IMR-90 (cell line): ENCODE results near the gene CHST8. TPM values are rescaled to one million over a fixed set of nuclear protein-coding genes. Genes with fewer than 3 reads are reported as not detected.

Experiments used
- ATAC-seq: fragments of 200-7000 bp; cut with Tn5 transposase; 2 replicates; pipeline ENCODE4 v1.9.1; 2020; ENCODE audit warnings: low read depth, mild to moderate bottlenecking, moderate library complexity
- BruUV-seq: library from RNA; stranded (reverse); fragments of 400-500 nt; replicated peaks from 2 replicates; lab custom pipeline; 2021; lab: Mats Ljungman, UMichigan
- CTCF ChIA-PET: fragments of 300-600 bp; formaldehyde crosslinking; extraction: SDS; loops from one replicate; lab custom pipeline; 2021; ENCODE audit warnings: antibody characterized with exemption; lab: Yijun Ruan, JAX
- POLR2A ChIA-PET: fragments of 300-600 bp; sonication (Branson Sonifier 250); formaldehyde crosslinking; loops from one replicate; lab custom pipeline; 2022; ENCODE audit warnings: antibody characterized with exemption; ENCODE audit not compliant: unreplicated experiment; lab: Charles Lee
- DNase-seq: peaks from one replicate; pipeline ENCODE4 v3.0.0; 2013
- H2AFZ ChIP-seq: replicated peaks from 2 replicates; pipeline ENCODE3; 2013; ENCODE audit warnings: low read length, mild to moderate bottlenecking; ENCODE audit not compliant: poor library complexity
- H2AK5ac ChIP-seq: 2 replicates; pipeline ENCODE4 v1.6.1; 2013; ENCODE audit warnings: low read depth, low read length, inconsistent platforms
- H2AK9ac ChIP-seq: replicated peaks from 2 replicates; pipeline ENCODE3; 2013; ENCODE audit warnings: mild to moderate bottlenecking, low read depth, low read length, moderate library complexity; ENCODE audit not compliant: poor library complexity
- H2BK120ac ChIP-seq: 2 replicates; pipeline ENCODE4 v1.6.1; 2013; ENCODE audit warnings: low read depth, low read length, inconsistent platforms
- H2BK15ac ChIP-seq: 3 replicates; pipeline ENCODE4 v1.6.1; 2013; ENCODE audit warnings: low read depth, low read length, inconsistent platforms
- H2BK20ac ChIP-seq: 2 replicates; pipeline ENCODE4 v1.6.1; 2013; ENCODE audit warnings: low read depth, mild to moderate bottlenecking, inconsistent platforms, low read length, moderate library complexity
- H2BK5ac ChIP-seq: 2 replicates; pipeline ENCODE4 v1.6.1; 2013; ENCODE audit warnings: mild to moderate bottlenecking, low read depth, low read length, inconsistent platforms; ENCODE audit not compliant: poor library complexity, severe bottlenecking
- H3K14ac ChIP-seq: replicated peaks from 2 replicates; pipeline ENCODE4 v1.6.1; 2013; ENCODE audit warnings: low read depth, low read length, inconsistent platforms
- H3K18ac ChIP-seq: 2 replicates; pipeline ENCODE4 v1.6.1; 2013; ENCODE audit warnings: low read depth, low read length, control low read depth
- H3K23ac ChIP-seq: 2 replicates; pipeline ENCODE4 v1.6.1; 2013; ENCODE audit warnings: low read depth, low read length, inconsistent platforms
- H3K27ac ChIP-seq: 2 replicates; pipeline ENCODE4 v1.5.1; 2013; ENCODE audit warnings: mild to moderate bottlenecking, control low read depth, low read length; ENCODE audit not compliant: insufficient read depth
- H3K27me3 ChIP-seq: 2 replicates; pipeline ENCODE4 v1.6.1; 2013; ENCODE audit warnings: low read length; ENCODE audit not compliant: control insufficient read depth, insufficient read depth
- H3K36me3 ChIP-seq: 2 replicates; pipeline ENCODE4 v1.6.1; 2013; ENCODE audit warnings: low read length, mixed read lengths; ENCODE audit not compliant: control insufficient read depth, insufficient read depth
- H3K4ac ChIP-seq: 2 replicates; pipeline ENCODE4 v1.6.1; 2013; ENCODE audit warnings: low read depth, low read length, inconsistent platforms
- H3K4me1 ChIP-seq: 2 replicates; pipeline ENCODE4 v1.6.1; 2013; ENCODE audit warnings: low read length, mixed read lengths; ENCODE audit not compliant: control insufficient read depth, insufficient read depth
- H3K4me2 ChIP-seq: 2 replicates; pipeline ENCODE4 v1.6.1; 2013; ENCODE audit warnings: low read depth, mild to moderate bottlenecking, control low read depth, low read length, moderate library complexity
- H3K4me3 ChIP-seq: 2 replicates; pipeline ENCODE4 v1.5.1; 2013; ENCODE audit warnings: low read depth, mild to moderate bottlenecking, control low read depth, low read length, moderate library complexity; ENCODE audit not compliant: insufficient read depth
- H3K56ac ChIP-seq: 2 replicates; pipeline ENCODE4 v1.6.1; 2013; ENCODE audit warnings: low read length, inconsistent platforms; ENCODE audit not compliant: insufficient read depth; ENCODE audit errors: extremely low read depth
- H3K79me1 ChIP-seq, 2 experiments: 2 replicates each; pipeline ENCODE4 v1.6.1; 2013; ENCODE audit warnings: low read length in 2 of 2, inconsistent platforms in 1 of 2, low read depth in 1 of 2
- H3K9ac ChIP-seq: 2 replicates; pipeline ENCODE4 v1.6.1; 2013; ENCODE audit warnings: low read depth, low read length, control low read depth
- H3K9me1 ChIP-seq: 2 replicates; pipeline ENCODE4 v1.6.1; 2013; ENCODE audit warnings: low read length, inconsistent platforms; ENCODE audit not compliant: insufficient read depth
- H3K9me3 ChIP-seq: 2 replicates; pipeline ENCODE4 v1.6.1; 2013; ENCODE audit warnings: low read length; ENCODE audit not compliant: control insufficient read depth, insufficient read depth
- H4K20me1 ChIP-seq: 2 replicates; pipeline ENCODE4 v1.6.1; 2013; ENCODE audit warnings: low read length, inconsistent platforms; ENCODE audit not compliant: insufficient read depth
- H4K5ac ChIP-seq: 2 replicates; pipeline ENCODE4 v1.6.1; 2013; ENCODE audit warnings: mild to moderate bottlenecking, low read depth, low read length, control low read depth
- H4K8ac ChIP-seq, 2 experiments: 2 replicates each; pipeline ENCODE4 v1.6.1; 2013; ENCODE audit warnings: low read depth in 2 of 2, low read length in 2 of 2, control low read depth in 1 of 2, inconsistent platforms in 1 of 2
- H4K91ac ChIP-seq: 2 replicates; pipeline ENCODE4 v1.6.1; 2013; ENCODE audit warnings: low read depth, low read length, inconsistent platforms; ENCODE audit not compliant: insufficient read depth
- CEBPB ChIP-seq: IDR thresholded peaks from 2 replicates; pipeline ENCODE4 v1.6.1; 2012; ENCODE audit warnings: low read depth, low read length, improper control_type of control experiment
- FOS ChIP-seq: fragments of 150-350 bp; IDR thresholded peaks from 2 replicates; pipeline ENCODE4 v1.6.1; 2016; ENCODE audit warnings: low read depth, low read length
- POLR2A ChIP-seq: IDR thresholded peaks from 2 replicates; pipeline ENCODE4 v1.6.1; 2012; ENCODE audit warnings: mild to moderate bottlenecking, low read depth, low read length
- USF2 ChIP-seq: fragments of 150-350 bp; IDR thresholded peaks from 2 replicates; pipeline ENCODE4 v1.6.1; 2017; ENCODE audit warnings: mild to moderate bottlenecking, antibody characterized with exemption, low read length, low read depth
- WGBS, 2 experiments: methylation state at CpG; one replicate each; pipeline versions ENCODE4 v1.1.5 to v1.1.7; 2013; ENCODE audit warnings: missing lambda C conversion rate in 2 of 2; ENCODE audit not compliant: insufficient read length in 1 of 2; ENCODE audit errors: extremely low coverage in 2 of 2; 5-methylcytosine and 5-hydroxymethylcytosine counted together
- dilution Hi-C: fragments of 300-500 bp; cut with HindIII; formaldehyde crosslinking; loops from one replicate; pipeline ENCODE4 v1.14.3; 2018; ENCODE audit warnings: low sequenced_read_pairs; ENCODE audit not compliant: unreplicated experiment
- in situ Hi-C: fragments of 300-500 bp; cut with MboI; formaldehyde crosslinking; loops from 3 replicates; pipeline ENCODE4 v1.14.3; 2019; ENCODE audit warnings: low sequenced_read_pairs, inconsistent platforms, mixed read lengths
- intact Hi-C: fragments of 100-400 bp; cut with micrococcal nuclease; formaldehyde crosslinking; loops from 2 replicates; pipeline ENCODE4 v1.10.0; 2022
- polyA plus RNA-seq, 3 experiments: library from polyadenylated mRNA; depleted of rRNA; stranded (reverse); fragments of >200 nt; gene quantifications; 2 replicates each; pipeline ENCODE4 v1.2.3, GENCODE V29; 2012; ENCODE audit warnings: low replicate concordance in 1 of 3
- total RNA-seq: library from RNA; depleted of rRNA; stranded (reverse); fragments of >200 nt; gene quantifications from 2 replicates; pipeline ENCODE4 v1.2.3, GENCODE V29; 2012
- TF ChIP-seq, protein P1 (sequence below): conservative IDR thresholded peaks from 2 replicates; pipeline ENCODE4 v1.5.1; 2012; ENCODE audit warnings: mild to moderate bottlenecking, low read depth, low read length, improper control_type of control experiment

Gene CHST8
- total and polyA plus RNA-seq, 2 of the 4 experiments (the other 2 are of a cell fraction): not detected

- H2AFZ ChIP-seq: no peak overlapping the region
- no CpG with 5 or more reads among the region's 5 CpGs for WGBS, 2 experiments
Measured at GRCh38 chr19:33689868-33690267, 68.1 kb downstream of the CHST8 start.

More at GRCh38 chr19:33689868-33690267, 68.1 kb downstream of the CHST8 start:
- POLR2A ChIA-PET: no interaction called here
- intact Hi-C loops (no loop called here), dilution Hi-C loops (no loop called here), in situ Hi-C loops (no loop called here)
- Histone ChIP-seq H3K27me3 (no peaks in the 10 kb centered on the region; the same call in 1 of the 2 replicates), H3K9ac (no peak overlapping the region), H3K4ac (no peak overlapping the region), H3K4me2 (no peak overlapping the region), H4K8ac (no peak overlapping the region), H3K27ac (no peak overlapping the region), H3K4me1 (no peaks in the 10 kb centered on the region), H3K14ac (no peak overlapping the region), H3K9me1 (no peaks in the 10 kb centered on the region), H3K23ac (no peak overlapping the region), H4K91ac (no peak overlapping the region), H2BK5ac (no peak overlapping the region), H2BK120ac (no peak overlapping the region), H3K4me3 (no peak overlapping the region), H3K36me3 (no peaks in the 10 kb centered on the region), H4K5ac (no peak overlapping the region), H3K56ac (no peak overlapping the region), H4K20me1 (no peaks in the 10 kb centered on the region), H3K79me1 (no peaks in the 10 kb centered on the region), H3K9me3 (no peaks in the 10 kb centered on the region), H2BK20ac (no peak overlapping the region), H2BK15ac (no peak overlapping the region), H3K18ac (no peak overlapping the region), H2AK9ac (no peak overlapping the region), H2AK5ac (no peak overlapping the region)
- ATAC-seq: no peak
- BruUV-seq: no TSS peak
- CTCF ChIA-PET: no interaction called here
- TF ChIP-seq CEBPB (no peak), POLR2A (no peak), FOS (no peak), USF2 (no peak)
- TF ChIP-seq, protein P1, sequence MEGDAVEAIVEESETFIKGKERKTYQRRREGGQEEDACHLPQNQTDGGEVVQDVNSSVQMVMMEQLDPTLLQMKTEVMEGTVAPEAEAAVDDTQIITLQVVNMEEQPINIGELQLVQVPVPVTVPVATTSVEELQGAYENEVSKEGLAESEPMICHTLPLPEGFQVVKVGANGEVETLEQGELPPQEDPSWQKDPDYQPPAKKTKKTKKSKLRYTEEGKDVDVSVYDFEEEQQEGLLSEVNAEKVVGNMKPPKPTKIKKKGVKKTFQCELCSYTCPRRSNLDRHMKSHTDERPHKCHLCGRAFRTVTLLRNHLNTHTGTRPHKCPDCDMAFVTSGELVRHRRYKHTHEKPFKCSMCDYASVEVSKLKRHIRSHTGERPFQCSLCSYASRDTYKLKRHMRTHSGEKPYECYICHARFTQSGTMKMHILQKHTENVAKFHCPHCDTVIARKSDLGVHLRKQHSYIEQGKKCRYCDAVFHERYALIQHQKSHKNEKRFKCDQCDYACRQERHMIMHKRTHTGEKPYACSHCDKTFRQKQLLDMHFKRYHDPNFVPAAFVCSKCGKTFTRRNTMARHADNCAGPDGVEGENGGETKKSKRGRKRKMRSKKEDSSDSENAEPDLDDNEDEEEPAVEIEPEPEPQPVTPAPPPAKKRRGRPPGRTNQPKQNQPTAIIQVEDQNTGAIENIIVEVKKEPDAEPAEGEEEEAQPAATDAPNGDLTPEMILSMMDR: no peak
- DNase-seq: no peak
